ENCODE results near the gene TREML2.

DNA sequence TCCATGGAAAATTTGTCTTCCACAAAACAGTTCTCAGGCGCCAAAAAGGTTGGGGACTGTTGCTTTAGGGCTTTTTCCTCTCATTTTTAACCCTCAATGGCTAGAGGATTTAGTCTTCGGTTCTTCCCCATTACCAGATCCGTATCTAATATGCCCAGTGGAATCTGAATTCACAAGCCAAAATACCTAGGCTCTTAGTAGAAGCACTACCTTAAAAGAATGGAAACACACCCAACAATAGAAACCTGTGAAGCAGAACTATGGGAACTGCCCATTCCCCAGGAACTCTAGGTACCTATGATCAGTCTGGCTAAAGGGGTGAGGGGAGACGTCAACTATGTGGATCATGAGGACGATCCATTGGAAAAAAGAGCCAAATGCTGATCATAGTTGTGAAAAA, 30.3 kb upstream of the TREML2 start:
- TF ChIP-seq EZH2 (IDR thresholded peaks at IDR 0.05; ENCODE audit: borderline replicate concordance, low read length): no peak
- TF ChIP-seq, protein P1, sequence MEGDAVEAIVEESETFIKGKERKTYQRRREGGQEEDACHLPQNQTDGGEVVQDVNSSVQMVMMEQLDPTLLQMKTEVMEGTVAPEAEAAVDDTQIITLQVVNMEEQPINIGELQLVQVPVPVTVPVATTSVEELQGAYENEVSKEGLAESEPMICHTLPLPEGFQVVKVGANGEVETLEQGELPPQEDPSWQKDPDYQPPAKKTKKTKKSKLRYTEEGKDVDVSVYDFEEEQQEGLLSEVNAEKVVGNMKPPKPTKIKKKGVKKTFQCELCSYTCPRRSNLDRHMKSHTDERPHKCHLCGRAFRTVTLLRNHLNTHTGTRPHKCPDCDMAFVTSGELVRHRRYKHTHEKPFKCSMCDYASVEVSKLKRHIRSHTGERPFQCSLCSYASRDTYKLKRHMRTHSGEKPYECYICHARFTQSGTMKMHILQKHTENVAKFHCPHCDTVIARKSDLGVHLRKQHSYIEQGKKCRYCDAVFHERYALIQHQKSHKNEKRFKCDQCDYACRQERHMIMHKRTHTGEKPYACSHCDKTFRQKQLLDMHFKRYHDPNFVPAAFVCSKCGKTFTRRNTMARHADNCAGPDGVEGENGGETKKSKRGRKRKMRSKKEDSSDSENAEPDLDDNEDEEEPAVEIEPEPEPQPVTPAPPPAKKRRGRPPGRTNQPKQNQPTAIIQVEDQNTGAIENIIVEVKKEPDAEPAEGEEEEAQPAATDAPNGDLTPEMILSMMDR (IDR thresholded peaks at IDR 0.05; ENCODE audit: low read length): no peak
